Measurements from ENCODE around the gene C12orf54. TPM values are rescaled to one million over a fixed set of nuclear protein-coding genes. Genes with fewer than 3 reads are reported as not detected.
"Not testable (repeated sequence)": the region's sequence is repeated elsewhere in the genome, so short reads cannot be mapped to it uniquely, and the experiment has no call there.

C12orf54 gene
- total and polyA plus RNA-seq, 2 donors = 0.19 to 3.5 TPM

DNA sequence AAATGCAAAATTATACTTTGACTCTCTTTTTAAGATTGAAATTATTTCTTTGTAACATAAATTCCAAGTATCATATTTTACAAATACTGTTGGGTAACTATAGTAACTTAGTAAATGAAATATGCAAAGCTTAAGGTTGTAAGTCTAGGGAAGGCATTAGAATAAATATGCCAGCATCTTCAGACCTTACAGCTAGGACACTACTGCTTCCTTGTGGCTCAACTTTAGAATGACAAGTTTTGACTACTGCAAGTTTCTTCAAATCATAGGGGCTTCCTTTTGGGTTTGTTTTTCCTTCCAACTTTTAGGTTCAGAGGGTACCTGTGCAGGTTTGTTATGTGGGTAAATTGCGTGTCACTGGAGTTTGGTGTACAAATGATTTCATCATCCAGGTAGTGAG lies 27.6 kb upstream of the C12orf54 start:
- no peaks in the 10 kb centered on the region for H3K9me3 ChIP-seq (ENCODE audit: control insufficient read depth in 2 of 2, insufficient read depth in 1 of 2, low read length in 1 of 2)
- no peaks in the 10 kb centered on the region for H3K4me1 ChIP-seq (ENCODE audit: control insufficient read depth in 2 of 2, insufficient read depth in 2 of 2, low read length in 2 of 2)
- WGBS = 98% methylated on average over 1 of the region's 1 CpG
- H3K36me3 ChIP-seq (ENCODE audit: control insufficient read depth in 2 of 2, insufficient read depth in 2 of 2, low read length in 1 of 2) = no peaks in the 10 kb centered on the region
- no peaks in the 10 kb centered on the region for H3K27me3 ChIP-seq (ENCODE audit: control insufficient read depth in 2 of 2, insufficient read depth in 1 of 2, low read length in 1 of 2)
- H3K27ac ChIP-seq (ENCODE audit: low read depth in 1 of 2, low read length in 1 of 2) = no peak overlapping the region
- no peak overlapping the region for H3K4me3 ChIP-seq (ENCODE audit: low read length in 2 of 2)
- peak in 1 of 9 donors; percentile 20 for DNase-seq (ENCODE audit: low read depth in 6 of 9, low spot score in 9 of 9)

DNA sequence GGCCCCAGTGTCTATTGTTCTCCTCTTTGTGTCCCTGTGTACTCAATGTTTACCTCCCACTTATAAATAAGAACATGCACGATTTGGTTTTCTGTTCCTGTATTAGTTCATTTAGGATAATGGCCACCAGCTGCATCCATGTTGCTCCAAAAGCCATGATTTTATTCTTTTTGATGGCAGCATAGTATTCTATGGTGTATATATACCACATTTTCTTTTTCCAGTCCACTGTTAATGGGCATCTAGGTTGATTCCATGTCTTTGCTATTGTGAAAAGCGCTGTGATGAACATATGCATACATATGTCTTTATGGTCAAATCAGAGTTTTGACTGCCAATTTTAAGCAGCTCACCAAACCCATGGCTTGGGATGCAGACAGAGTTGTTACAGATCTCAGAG lies 27.2 kb upstream of the C12orf54 start:
- WGBS = 79% methylated on average over 2 of the region's 2 CpGs
- H3K4me3 ChIP-seq (ENCODE audit: low read length in 2 of 2) = no peak overlapping the region
- H3K27ac ChIP-seq (ENCODE audit: low read depth in 1 of 2, low read length in 1 of 2) = no peak overlapping the region
- H3K9me3 ChIP-seq (ENCODE audit: control insufficient read depth in 2 of 2, insufficient read depth in 1 of 2, low read length in 1 of 2) = no peaks in the 10 kb centered on the region
- H3K36me3 ChIP-seq (ENCODE audit: control insufficient read depth in 2 of 2, insufficient read depth in 2 of 2, low read length in 1 of 2) = no peaks in the 10 kb centered on the region
- no peaks in the 10 kb centered on the region for H3K27me3 ChIP-seq (ENCODE audit: control insufficient read depth in 2 of 2, insufficient read depth in 1 of 2, low read length in 1 of 2)
- H3K4me1 ChIP-seq (ENCODE audit: control insufficient read depth in 2 of 2, insufficient read depth in 2 of 2, low read length in 2 of 2) = no peaks in the 10 kb centered on the region
- DNase-seq (ENCODE audit: low read depth in 6 of 9, low spot score in 9 of 9) = no peak

DNA sequence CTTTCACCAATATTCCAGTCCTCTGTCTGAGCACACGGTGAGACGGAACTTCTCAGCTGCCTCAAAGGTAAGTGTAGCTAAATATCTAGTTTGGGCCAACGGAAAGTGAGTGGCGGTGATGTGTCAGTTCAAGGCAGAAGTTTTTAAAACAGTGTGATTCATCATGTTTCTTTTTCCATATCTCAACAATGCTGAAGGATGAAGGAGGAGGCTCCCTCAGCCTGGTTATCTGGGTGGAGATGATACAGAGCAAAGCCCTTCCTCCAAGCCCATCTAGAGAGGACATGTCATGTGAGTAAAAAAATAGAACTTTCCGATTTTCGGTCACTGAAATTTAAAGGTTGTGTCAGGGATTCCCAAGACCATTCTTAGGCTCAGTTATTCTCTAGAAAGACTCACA lies 23.0 kb upstream of the C12orf54 start:
- 96% methylated on average over 6 of the region's 6 CpGs for WGBS
- H3K27ac ChIP-seq (ENCODE audit: low read depth in 1 of 2, low read length in 1 of 2) = no peak overlapping the region
- DNase-seq (ENCODE audit: low read depth in 6 of 9, low spot score in 9 of 9) = no peak

DNA sequence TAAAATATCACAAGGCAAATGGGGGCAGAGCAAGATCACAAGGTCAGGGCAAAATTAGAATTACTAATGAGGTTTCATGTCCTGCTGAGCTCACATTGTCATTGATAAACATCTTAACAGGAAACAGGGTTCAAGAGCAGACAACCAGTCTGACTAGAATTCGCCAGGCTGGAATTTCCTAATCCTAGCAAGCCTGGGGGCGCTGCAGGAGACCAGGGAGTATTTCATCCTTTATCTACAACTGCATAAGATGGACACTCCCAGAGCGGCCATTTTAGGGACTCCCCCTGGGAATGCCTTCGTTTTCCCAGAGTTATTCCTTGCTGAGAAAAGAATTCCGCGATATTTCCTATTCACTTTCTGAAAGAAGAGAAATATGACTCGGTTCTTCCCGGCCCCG lies 13.3 kb upstream of the C12orf54 start:
- WGBS = 91% methylated on average over 9 of the region's 9 CpGs
- H3K36me3 ChIP-seq (ENCODE audit: control insufficient read depth in 2 of 2, insufficient read depth in 2 of 2, low read length in 1 of 2); H3K27me3 ChIP-seq (ENCODE audit: control insufficient read depth in 2 of 2, insufficient read depth in 1 of 2, low read length in 1 of 2); H3K4me3 ChIP-seq (ENCODE audit: low read length in 2 of 2); H3K4me1 ChIP-seq (ENCODE audit: control insufficient read depth in 2 of 2, insufficient read depth in 2 of 2, low read length in 2 of 2); H3K9me3 ChIP-seq (ENCODE audit: control insufficient read depth in 2 of 2, insufficient read depth in 1 of 2, low read length in 1 of 2); DNase-seq (ENCODE audit: low read depth in 6 of 9, low spot score in 9 of 9); H3K27ac ChIP-seq (ENCODE audit: low read depth in 1 of 2, low read length in 1 of 2): not testable (repeated sequence)

More for the DNA sequence above, 23.0 kb upstream of the C12orf54 start:
- H3K4me1 ChIP-seq (ENCODE audit: control insufficient read depth in 2 of 2, insufficient read depth in 2 of 2, low read length in 2 of 2) = no peaks in the 10 kb centered on the region
- H3K9me3 ChIP-seq (ENCODE audit: control insufficient read depth in 2 of 2, insufficient read depth in 1 of 2, low read length in 1 of 2) = no peaks in the 10 kb centered on the region
- H3K4me3 ChIP-seq (ENCODE audit: low read length in 2 of 2) = no peak overlapping the region
- no peaks in the 10 kb centered on the region for H3K27me3 ChIP-seq (ENCODE audit: control insufficient read depth in 2 of 2, insufficient read depth in 1 of 2, low read length in 1 of 2)
- no peaks in the 10 kb centered on the region for H3K36me3 ChIP-seq (ENCODE audit: control insufficient read depth in 2 of 2, insufficient read depth in 2 of 2, low read length in 1 of 2)

DNA sequence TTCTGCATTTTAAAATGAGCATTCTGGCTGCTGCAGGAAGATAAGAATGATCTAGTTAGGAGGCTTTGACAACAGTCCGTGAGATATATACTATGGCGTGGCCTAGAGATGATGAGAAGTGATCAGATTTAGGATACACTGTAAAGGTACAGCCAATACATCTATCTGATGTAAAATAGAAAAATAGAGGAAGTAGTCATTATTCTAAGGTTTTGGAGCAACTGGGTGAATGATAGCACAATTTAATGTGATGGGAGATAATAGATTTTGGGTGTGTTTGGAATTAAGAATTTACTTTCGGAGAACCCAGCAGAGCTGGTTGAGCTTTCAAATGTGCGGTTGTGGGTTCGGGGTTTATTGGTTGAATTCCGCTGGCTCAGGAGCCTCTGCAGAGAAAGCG lies 10.0 kb upstream of the C12orf54 start, which contains the start of gene ANP32D:
Gene ANP32D (plus strand): TSS at position 301 of the 400 bp plus-strand sequence. CDS start 106 bp downstream, outside the sequence.
- Histone ChIP-seq H3K9me3 (ENCODE audit: control insufficient read depth in 2 of 2, insufficient read depth in 1 of 2, low read length in 1 of 2) (peaks cover 1 to 3% of the 10 kb centered on the region in 2 donors), H3K27me3 (ENCODE audit: control insufficient read depth in 2 of 2, insufficient read depth in 1 of 2, low read length in 1 of 2) (no peaks in the 10 kb centered on the region), H3K4me3 (ENCODE audit: low read length in 2 of 2) (no peak within 1 kb of the TSS), H3K4me1 (ENCODE audit: control insufficient read depth in 2 of 2, insufficient read depth in 2 of 2, low read length in 2 of 2) (no peaks in the 10 kb centered on the region), H3K36me3 (ENCODE audit: control insufficient read depth in 2 of 2, insufficient read depth in 2 of 2, low read length in 1 of 2) (no peaks in the 10 kb centered on the region), H3K27ac (ENCODE audit: low read depth in 1 of 2, low read length in 1 of 2) (no peak within 1 kb of the TSS)
- 98% methylated on average over 7 of the region's 7 CpGs for WGBS
- no peak for DNase-seq (ENCODE audit: low read depth in 6 of 9, low spot score in 9 of 9)

DNA sequence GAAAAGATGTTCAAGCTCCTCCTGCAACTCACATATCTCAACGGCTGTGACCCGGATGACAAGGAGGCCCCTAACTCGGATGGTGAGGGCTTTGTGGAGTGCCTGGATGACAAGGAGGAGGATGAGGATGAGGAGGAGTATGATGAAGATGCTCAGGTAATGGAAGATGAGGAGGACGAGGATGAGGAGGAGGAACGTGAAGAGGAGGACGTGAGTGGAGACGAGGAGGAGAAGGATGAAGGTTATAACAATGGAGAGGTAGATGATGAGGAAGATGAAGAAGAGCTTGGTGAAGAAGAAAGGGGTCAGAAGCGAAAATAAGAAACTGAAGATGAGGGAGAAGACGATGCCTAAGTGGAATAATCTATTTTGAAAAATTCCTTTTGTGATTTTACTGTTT lies 9.2 kb upstream of the C12orf54 start:
- no peak for DNase-seq (ENCODE audit: low read depth in 6 of 9, low spot score in 9 of 9)
- H3K4me1 ChIP-seq (ENCODE audit: control insufficient read depth in 2 of 2, insufficient read depth in 2 of 2, low read length in 2 of 2) = no peaks in the 10 kb centered on the region
- 88% methylated on average over 9 of the region's 9 CpGs for WGBS
- peaks cover 1 to 3% of the 10 kb centered on the region in 2 donors for H3K9me3 ChIP-seq (ENCODE audit: control insufficient read depth in 2 of 2, insufficient read depth in 1 of 2, low read length in 1 of 2)
- no peaks in the 10 kb centered on the region for H3K36me3 ChIP-seq (ENCODE audit: control insufficient read depth in 2 of 2, insufficient read depth in 2 of 2, low read length in 1 of 2)
- H3K4me3 ChIP-seq (ENCODE audit: low read length in 2 of 2) = no peak overlapping the region
- no peak overlapping the region for H3K27ac ChIP-seq (ENCODE audit: low read depth in 1 of 2, low read length in 1 of 2)
- no peaks in the 10 kb centered on the region for H3K27me3 ChIP-seq (ENCODE audit: control insufficient read depth in 2 of 2, insufficient read depth in 1 of 2, low read length in 1 of 2)

DNA sequence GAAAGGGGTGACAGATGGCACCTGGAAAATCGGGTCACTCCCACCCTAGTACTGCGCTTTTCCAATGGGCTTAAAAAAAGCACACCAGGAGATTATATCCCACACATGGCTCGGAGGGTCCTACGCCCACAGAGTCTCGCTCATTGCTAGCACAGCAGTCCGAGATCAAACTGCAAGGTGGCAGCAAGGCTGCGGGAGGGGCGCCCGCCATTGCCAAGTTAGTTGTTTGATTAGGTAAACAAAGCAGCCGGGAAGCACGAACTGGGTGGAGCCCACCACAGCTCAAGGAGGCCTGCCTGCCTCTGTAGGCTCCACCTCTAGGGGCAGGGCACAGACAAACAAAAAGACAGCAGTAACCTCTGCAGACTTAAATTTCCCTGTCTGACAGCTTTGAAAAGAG lies 7.8 kb upstream of the C12orf54 start:
- not testable (repeated sequence) for H3K27ac ChIP-seq (ENCODE audit: low read depth in 1 of 2, low read length in 1 of 2); H3K4me3 ChIP-seq (ENCODE audit: low read length in 2 of 2); H3K9me3 ChIP-seq (ENCODE audit: control insufficient read depth in 2 of 2, insufficient read depth in 1 of 2, low read length in 1 of 2); H3K27me3 ChIP-seq (ENCODE audit: control insufficient read depth in 2 of 2, insufficient read depth in 1 of 2, low read length in 1 of 2); H3K4me1 ChIP-seq (ENCODE audit: control insufficient read depth in 2 of 2, insufficient read depth in 2 of 2, low read length in 2 of 2); DNase-seq (ENCODE audit: low read depth in 6 of 9, low spot score in 9 of 9); H3K36me3 ChIP-seq (ENCODE audit: control insufficient read depth in 2 of 2, insufficient read depth in 2 of 2, low read length in 1 of 2)
- WGBS = 95% methylated on average over 11 of the region's 11 CpGs

DNA sequence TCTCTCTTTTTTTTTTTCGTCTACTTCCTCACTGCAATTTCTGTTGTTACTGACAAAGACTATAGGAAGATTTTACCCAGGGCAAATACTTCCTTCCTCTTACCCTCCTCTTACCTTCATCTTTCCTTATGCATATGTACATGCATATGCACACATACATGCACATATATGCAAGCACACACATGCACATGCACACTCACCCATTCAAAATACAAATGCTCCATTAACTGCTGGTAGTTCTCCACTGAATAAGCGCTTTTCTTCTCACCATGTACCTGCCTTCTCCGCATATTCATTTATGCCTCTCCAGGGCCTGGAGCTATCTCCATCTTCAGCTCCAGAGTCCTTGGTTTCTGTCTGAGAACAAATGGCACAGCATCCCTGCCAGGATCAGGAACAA lies 632 bp downstream of the C12orf54 start:
- no peak for DNase-seq (ENCODE audit: low read depth in 6 of 9, low spot score in 9 of 9)
- Histone ChIP-seq H3K27me3 (ENCODE audit: control insufficient read depth in 2 of 2, insufficient read depth in 1 of 2, low read length in 1 of 2) (no peaks in the 10 kb centered on the region), H3K36me3 (ENCODE audit: control insufficient read depth in 2 of 2, insufficient read depth in 2 of 2, low read length in 1 of 2) (no peaks in the 10 kb centered on the region), H3K27ac (ENCODE audit: low read depth in 1 of 2, low read length in 1 of 2) (no peak overlapping the region), H3K4me3 (ENCODE audit: low read length in 2 of 2) (no peak overlapping the region), H3K9me3 (ENCODE audit: control insufficient read depth in 2 of 2, insufficient read depth in 1 of 2, low read length in 1 of 2) (no peaks in the 10 kb centered on the region), H3K4me1 (ENCODE audit: control insufficient read depth in 2 of 2, insufficient read depth in 2 of 2, low read length in 2 of 2) (peaks cover 0 to 2% of the 10 kb centered on the region in 2 donors)
- WGBS = 91% methylated on average over 3 of the region's 3 CpGs

DNA sequence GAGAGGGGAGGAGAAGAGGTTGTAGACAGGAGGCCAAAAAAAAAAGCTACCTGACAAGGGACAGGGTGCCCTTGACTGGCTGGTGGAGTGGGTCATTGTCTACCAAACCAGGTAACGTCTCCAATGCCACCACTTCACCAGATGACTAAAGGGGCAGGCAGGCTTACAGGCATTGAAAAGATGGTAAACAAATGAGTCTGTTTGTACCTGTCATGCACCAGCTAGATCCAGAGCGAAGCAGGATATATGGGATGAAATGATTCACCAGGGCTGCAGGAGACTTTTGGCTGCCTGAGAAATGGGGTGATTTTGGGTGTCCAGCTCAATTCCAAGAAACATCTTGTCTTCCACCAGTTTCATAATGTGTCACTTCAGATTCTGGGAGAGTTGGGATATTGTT lies 4.0 kb downstream of the C12orf54 start:
- Histone ChIP-seq H3K36me3 (ENCODE audit: control insufficient read depth in 2 of 2, insufficient read depth in 2 of 2, low read length in 1 of 2) (no peaks in the 10 kb centered on the region), H3K4me1 (ENCODE audit: control insufficient read depth in 2 of 2, insufficient read depth in 2 of 2, low read length in 2 of 2) (peaks cover 0 to 2% of the 10 kb centered on the region in 2 donors), H3K27me3 (ENCODE audit: control insufficient read depth in 2 of 2, insufficient read depth in 1 of 2, low read length in 1 of 2) (no peaks in the 10 kb centered on the region), H3K27ac (ENCODE audit: low read depth in 1 of 2, low read length in 1 of 2) (no peak overlapping the region), H3K4me3 (ENCODE audit: low read length in 2 of 2) (no peak overlapping the region), H3K9me3 (ENCODE audit: control insufficient read depth in 2 of 2, insufficient read depth in 1 of 2, low read length in 1 of 2) (no peaks in the 10 kb centered on the region)
- no peak for DNase-seq (ENCODE audit: low read depth in 6 of 9, low spot score in 9 of 9)
- WGBS = 91% methylated on average over 2 of the region's 2 CpGs

DNA sequence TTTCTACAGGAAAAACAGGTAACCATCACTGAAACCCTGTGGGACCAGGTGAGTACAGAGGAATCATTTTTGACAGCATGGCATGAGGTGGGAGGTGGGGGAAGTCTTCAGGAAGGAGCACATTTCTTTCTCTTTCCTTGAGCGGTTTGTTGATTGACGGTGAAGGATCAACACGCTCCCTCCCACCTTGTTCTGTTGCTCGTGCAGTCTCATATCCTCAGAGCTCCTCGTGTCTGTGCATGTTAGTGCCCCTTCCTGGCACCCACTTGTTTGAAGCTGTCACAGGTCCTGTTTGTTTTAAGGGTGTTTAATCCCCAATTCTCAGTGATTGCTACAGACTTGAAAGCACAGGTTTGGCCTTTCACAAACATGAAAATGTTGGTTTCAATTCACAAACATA lies 4.4 kb downstream of the C12orf54 start:
- Histone ChIP-seq H3K27me3 (ENCODE audit: control insufficient read depth in 2 of 2, insufficient read depth in 1 of 2, low read length in 1 of 2) (no peaks in the 10 kb centered on the region), H3K36me3 (ENCODE audit: control insufficient read depth in 2 of 2, insufficient read depth in 2 of 2, low read length in 1 of 2) (no peaks in the 10 kb centered on the region), H3K4me1 (ENCODE audit: control insufficient read depth in 2 of 2, insufficient read depth in 2 of 2, low read length in 2 of 2) (peaks cover 0 to 2% of the 10 kb centered on the region in 2 donors), H3K4me3 (ENCODE audit: low read length in 2 of 2) (no peak overlapping the region), H3K9me3 (ENCODE audit: control insufficient read depth in 2 of 2, insufficient read depth in 1 of 2, low read length in 1 of 2) (no peaks in the 10 kb centered on the region), H3K27ac (ENCODE audit: low read depth in 1 of 2, low read length in 1 of 2) (no peak overlapping the region)
- WGBS = 69% methylated on average over 5 of the region's 5 CpGs
- DNase-seq (ENCODE audit: low read depth in 6 of 9, low spot score in 9 of 9) = peak in 1 of 9 donors; percentile 4
